Small intestine (tissue), 7 donors: Measurements from ENCODE around the gene DIRAS2. TPM values are rescaled to one million over a fixed set of nuclear protein-coding genes. Genes with fewer than 3 reads are reported as not detected.

ENCODE experiments used
- DNase-seq, 2 donors: peaks; one replicate each; pipeline versions ENCODE4 v3.0.0 to v3.0.0-alpha.2; 2013
- FAIRE-seq: peaks from 2 replicates; lab custom pipeline; 2012; peaks lifted over from hg19 to GRCh38; lab: Jason Lieb, UNC
- H3K27ac ChIP-seq, 3 donors: one replicate each; pipeline ENCODE4 v1.5.1; 2013; ENCODE audit warnings: low read length in 2 of 3, mild to moderate bottlenecking in 2 of 3, control low read depth in 1 of 3, inconsistent platforms in 1 of 3, low read depth in 1 of 3, moderate library complexity in 1 of 3
- H3K27me3 ChIP-seq, 3 donors: one replicate each; pipeline ENCODE4 v1.6.1; 2013; ENCODE audit warnings: low read length in 3 of 3, inconsistent platforms in 1 of 3; ENCODE audit not compliant: control insufficient read depth in 3 of 3, insufficient read depth in 3 of 3
- H3K36me3 ChIP-seq, 3 donors: one replicate each; pipeline ENCODE4 v1.6.1; 2013; ENCODE audit warnings: low read length in 3 of 3, inconsistent platforms in 1 of 3, low read depth in 1 of 3, mild to moderate bottlenecking in 1 of 3, moderate library complexity in 1 of 3; ENCODE audit not compliant: control insufficient read depth in 3 of 3, insufficient read depth in 2 of 3
- H3K4me1 ChIP-seq, 3 donors: one replicate each; pipeline ENCODE4 v1.6.1; 2013; ENCODE audit warnings: low read length in 2 of 3, inconsistent platforms in 1 of 3, low read depth in 1 of 3, mild to moderate bottlenecking in 1 of 3, moderate library complexity in 1 of 3; ENCODE audit not compliant: control insufficient read depth in 3 of 3, insufficient read depth in 2 of 3
- H3K4me3 ChIP-seq, 3 donors: one replicate each; pipeline ENCODE4 v1.5.1; 2013; ENCODE audit warnings: low read length in 3 of 3, control low read depth in 1 of 3, inconsistent platforms in 1 of 3, low read depth in 1 of 3, mild to moderate bottlenecking in 1 of 3, moderate library complexity in 1 of 3
- H3K9me3 ChIP-seq, 2 donors: one replicate each; pipeline ENCODE4 v1.6.1; 2013; ENCODE audit warnings: low read depth in 1 of 2, low read length in 1 of 2; ENCODE audit not compliant: control insufficient read depth in 2 of 2, insufficient read depth in 1 of 2
- WGBS, 3 donors: extraction: QIAGEN DNeasy Blood & Tissue Kit; methylation state at CpG; one replicate each; pipeline ENCODE4 v1.1.7; 2013; 5-methylcytosine and 5-hydroxymethylcytosine counted together
- polyA plus RNA-seq, 4 donors: library from polyadenylated mRNA; stranded (reverse) in 3 of 4; unstranded in 1 of 4; fragments of 200-250 nt in 3 of 4; fragments of 120-200 nt in 1 of 4; gene quantifications; one replicate each; pipeline versions ENCODE4 v1.2.1 to v1.2.3, GENCODE V29; 2013
- donor health status: healthy with polysubstance abuse.
- donor health status: control.
- donor health status: control.
- donor health status: Bipolar disorder and iron deficiency.
- donor health status: healthy.

DIRAS2 gene
- polyA plus RNA-seq, 4 donors, result 0.34 to 2.8 (median 0.74) TPM

GRCh38 chr9:90569511-90569910, 73.1 kb downstream of the DIRAS2 start:
- no peak overlapping the region for H3K4me3 ChIP-seq
- DNase-seq (no peak), FAIRE-seq (no peak)
- no peaks in the 10 kb centered on the region for H3K9me3 ChIP-seq
- no peaks in the 10 kb centered on the region for H3K4me1 ChIP-seq
- 29 to 66% (median 43%) methylated on average over 1 of the region's 1 CpG for WGBS, 3 donors
- no peaks in the 10 kb centered on the region for H3K27me3 ChIP-seq
- no peaks in the 10 kb centered on the region for H3K36me3 ChIP-seq
- H3K27ac ChIP-seq, result no peak overlapping the region

- FAIRE-seq (no peak), DNase-seq (no peak)
- Histone ChIP-seq H3K4me3 (no peak overlapping the region), H3K27ac (no peak overlapping the region), H3K9me3 (no peaks in the 10 kb centered on the region), H3K27me3 (no peaks in the 10 kb centered on the region), H3K36me3 (no peaks in the 10 kb centered on the region), H3K4me1 (no peaks in the 10 kb centered on the region)
- WGBS, 3 donors, result 73 to 83% (median 80%) methylated on average over 3 of the region's 3 CpGs
These were observed 74.0 kb downstream of the DIRAS2 start for GRCh38 chr9:90568667-90569066.

GRCh38 chr9:90562229-90562628, 80.4 kb downstream of the DIRAS2 start:
- FAIRE-seq (no peak), DNase-seq (no peak)
- Histone ChIP-seq H3K27ac (no peak overlapping the region), H3K27me3 (no peaks in the 10 kb centered on the region), H3K9me3 (no peaks in the 10 kb centered on the region), H3K36me3 (no peaks in the 10 kb centered on the region), H3K4me3 (peak overlapping the region in 1 of 3 donors; percentile 20), H3K4me1 (no peaks in the 10 kb centered on the region)
- 74 to 86% (median 82%) methylated on average over 4 of the region's 4 CpGs for WGBS, 3 donors

Other genes starting within 250 kb of the DIRAS2 start
- 10 to 100 TPM; 28.7 to 40.9 (median 31.7) TPM for gene SYK, start 159.0 kb upstream of the DIRAS2 start, polyA plus RNA-seq